NCI-H2029 (cell line): ENCODE data around the gene PCBP3.

Source experiments
- DNase-seq: peaks from one replicate; lab custom pipeline; 2025; lab: John Stamatoyannopoulos, UW

Gene PCBP3

DNA sequence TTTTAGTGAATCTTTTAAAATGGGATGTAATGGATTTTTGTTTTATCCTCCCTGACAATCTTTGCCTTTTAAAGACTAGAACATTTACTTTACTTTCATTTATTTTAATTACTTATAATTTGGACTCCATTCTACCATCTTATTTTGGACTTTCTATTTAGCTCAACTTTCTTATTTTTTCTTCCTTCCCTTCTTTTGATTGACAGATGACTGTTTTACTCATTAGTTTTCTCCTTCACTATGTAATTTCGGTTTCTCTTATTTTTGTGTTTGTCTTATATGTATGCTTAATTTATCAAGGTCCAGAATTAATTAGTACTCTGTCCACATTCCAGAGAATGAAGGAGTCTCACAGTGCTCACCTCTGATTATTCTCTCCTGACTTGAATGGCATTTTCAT is 109.9 kb downstream of the PCBP3 start:
- DNase-seq: no peak

DNA sequence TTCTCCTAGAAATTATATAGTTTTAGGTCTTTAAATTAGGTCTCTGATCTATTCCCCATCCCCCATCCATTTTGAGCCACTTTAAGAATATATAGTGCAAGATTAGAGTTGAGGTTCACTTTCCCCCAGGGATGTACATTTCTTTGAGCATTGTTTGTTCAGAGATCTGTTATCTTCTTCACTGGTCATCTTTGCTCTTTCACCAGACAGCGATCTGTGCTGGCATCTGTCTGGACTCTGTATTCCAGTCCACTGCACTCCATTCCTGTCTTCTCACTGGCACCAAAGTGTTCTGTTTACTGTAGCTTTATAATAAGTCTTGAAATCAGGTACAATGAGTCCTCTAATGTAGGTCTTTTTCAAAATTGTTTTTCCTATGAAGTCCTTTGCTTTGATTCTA is 112.5 kb downstream of the PCBP3 start:
- no peak for DNase-seq

DNA sequence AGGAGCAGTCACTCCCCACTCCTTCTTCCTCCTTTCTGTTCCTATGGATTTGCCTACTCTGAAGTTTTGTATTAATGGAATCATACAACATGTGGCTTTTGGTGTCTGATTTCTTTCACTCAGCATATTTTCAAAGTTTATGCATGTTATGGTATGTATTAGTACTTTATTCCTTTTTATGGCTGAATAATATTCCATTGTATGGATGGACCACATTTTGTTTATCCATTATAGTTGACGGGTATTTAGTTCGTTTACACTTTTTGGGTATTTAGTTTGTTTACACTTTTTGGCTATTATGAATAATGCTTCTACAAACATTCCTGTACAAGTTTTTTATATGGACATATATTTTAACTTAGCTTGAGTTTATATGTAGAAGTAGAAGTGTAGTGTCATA is 113.1 kb downstream of the PCBP3 start:
- DNase-seq: no peak

DNA sequence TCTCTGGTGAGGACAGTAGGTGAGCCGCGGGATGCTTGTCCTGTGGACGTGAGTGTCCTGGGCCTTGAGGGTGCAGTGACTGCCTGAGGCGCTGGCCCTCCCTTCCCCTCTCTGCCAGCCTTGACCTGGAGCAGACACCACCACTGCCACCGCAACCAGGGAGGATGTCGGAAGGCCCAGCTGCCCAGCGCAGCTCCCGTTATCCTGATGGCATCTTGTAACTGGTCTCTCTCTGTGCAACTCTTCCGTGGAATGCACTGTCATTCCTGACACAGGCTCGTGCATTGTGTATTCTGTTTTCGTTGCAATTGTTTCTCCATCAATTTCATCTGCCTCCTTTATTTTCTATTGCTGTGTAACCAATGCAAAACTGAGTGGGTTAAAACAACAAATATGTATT is 118.2 kb downstream of the PCBP3 start:
- no peak for DNase-seq

DNA sequence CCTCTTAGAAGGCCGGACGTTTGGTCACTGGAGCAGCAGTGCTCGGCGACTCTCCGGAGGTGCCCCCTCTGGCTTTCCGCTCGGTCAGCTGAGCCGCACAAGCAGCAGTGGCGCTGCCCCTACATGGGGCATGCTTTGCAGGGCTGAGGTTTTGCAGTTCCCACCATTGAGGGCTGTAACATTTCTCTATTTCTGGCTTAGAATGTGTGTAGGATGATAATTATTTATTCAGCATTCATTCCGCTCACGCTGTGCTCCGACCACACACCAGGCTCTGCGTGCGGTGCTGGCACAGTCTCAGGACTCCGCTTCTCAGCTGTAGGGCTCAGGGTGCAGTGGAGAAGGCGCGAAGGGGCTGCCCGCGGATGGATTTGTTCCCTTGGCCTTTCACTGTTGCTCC is 119.5 kb downstream of the PCBP3 start:
- DNase-seq: no peak

DNA sequence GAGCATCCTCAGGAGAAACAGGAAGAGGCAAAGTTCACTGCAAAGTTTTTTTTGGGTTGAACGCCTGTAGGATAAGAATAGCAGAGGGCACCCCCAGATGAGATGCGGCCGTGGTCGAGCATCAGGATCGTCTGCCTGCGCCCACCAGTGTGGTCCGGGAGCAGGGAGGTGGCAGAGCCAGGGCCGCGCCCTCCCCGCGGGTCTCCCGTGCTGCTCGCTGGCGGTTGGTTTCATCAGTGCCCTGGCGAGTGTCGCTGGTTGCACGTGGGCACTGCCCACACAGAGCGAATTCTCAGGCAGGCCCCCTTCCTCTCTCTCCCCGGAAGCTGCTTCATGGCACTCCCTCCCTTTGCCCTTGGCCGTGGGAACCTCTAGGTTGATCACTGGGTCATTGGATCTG is 120.0 kb downstream of the PCBP3 start:
- no peak for DNase-seq

DNA sequence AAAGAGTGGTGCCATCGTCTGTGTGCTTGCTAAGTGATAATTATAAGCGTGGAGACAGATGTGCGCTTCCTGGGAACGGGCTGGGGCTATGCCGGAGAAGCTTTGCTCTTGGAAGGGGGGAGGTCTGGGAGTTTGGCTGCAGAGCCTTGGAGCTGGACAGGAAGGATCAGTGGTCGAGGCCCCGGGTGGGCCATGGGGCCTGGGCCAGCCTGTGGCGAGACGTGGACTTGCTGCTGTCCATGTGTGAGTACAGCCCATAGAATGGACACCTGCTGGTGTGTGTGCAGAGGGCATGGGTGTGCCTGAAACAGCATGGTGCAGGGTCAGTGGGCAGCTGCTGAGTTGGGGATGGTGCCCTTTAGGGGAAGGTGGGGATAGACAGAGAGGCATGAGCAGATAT is 121.3 kb downstream of the PCBP3 start:
- DNase-seq: no peak

DNA sequence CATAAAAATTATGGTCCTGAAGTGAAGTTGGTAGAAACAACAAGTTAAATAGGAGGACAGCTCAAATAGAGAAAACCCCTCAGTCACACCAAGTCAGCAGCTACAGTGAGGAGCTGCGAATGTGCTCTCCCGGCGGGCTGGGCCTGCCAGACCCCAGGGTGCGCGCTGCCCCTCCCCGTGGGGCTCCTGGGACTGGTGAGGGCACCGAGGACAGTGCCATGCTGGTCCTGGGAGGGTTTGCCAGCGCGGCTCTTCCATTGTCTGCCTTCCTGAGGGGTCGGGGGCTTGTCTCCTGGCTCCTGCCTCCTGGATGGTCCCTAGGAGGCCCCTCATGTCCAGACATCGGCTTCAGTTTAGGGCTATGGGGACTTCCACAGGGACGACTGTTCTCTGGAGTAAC is 121.8 kb downstream of the PCBP3 start:
- no peak for DNase-seq

DNA sequence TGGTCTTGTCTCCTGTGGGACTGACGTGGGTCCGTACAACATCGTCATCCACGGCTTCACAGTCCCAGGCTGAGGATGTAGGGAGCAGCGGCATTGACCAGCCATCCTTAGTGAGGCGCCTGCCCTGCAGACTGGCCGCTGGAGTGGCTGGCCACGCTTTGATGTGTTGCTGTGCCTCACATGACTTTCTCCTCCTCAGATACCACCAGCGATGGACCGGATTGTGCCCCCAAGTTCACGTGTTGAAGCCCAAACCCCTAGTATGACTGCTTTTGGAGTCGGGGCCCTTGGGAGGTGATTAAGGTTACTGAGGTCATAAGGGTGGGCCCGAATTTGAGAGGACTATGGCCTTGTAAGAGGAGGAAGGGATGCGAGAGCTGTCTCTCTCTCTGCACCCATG is 122.5 kb downstream of the PCBP3 start:
- no peak for DNase-seq

DNA sequence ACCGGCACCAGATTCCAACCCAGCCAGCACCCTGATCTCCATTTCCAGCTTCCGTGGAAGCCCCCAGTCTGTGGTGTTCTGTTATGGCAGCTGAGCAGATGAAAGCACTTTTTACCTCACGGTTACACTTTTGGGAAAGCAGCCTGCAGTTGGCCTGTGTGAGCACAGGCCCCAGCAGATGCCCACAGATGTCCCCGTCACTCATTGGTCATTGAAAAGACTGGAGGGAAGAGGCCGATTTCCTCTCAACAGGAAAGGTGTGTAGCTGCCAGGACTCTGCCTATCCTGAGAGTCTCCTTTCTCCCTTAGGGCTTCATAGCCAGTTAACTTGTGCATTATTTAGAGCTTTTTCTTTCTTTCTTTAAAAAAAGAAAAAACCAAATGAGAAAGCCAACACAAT is 123.0 kb downstream of the PCBP3 start:
- DNase-seq: no peak

DNA sequence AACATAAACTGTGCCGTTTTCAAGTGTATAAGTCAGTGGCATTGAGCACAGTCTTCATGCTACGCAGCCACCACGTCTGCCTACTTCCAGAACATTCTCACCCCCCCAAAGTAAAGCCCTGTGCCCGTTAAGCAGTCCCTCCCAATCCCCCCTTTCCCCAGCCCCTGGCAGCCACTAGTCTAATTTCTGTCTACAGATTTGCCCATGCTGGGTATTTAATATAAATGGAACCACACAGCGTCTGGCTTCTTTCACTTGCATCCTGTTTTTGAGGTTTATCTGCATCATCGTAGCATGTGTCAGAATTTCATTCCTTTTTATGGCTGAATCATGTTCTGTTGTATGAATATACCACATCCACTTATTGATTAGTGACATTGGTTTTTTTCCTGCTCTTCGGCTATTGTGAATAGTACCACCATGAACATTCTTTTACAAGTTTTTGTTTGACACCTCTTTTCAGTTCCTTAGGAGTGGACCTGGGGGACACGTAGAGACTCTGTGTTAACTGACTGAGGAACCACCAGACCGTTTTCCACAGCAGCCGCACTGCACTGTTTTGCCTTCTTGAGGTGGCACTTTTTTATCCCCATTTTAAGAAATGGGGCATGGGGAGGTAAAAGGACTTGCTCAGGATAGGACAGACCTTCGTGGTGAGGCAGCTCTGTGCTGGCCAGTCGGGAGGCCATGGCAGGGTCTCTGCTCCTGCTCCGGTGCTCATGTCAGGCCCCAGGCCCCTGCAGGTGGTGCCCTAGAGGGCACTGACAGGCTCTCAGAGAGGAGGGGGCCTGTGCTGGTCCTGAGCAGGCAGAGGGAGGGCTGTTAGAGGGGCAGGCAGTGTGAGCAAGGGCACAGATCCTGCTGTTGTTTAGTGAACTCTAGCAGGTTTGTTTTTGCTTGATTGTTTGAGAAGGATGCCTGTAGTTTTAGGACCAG is 123.8 kb downstream of the PCBP3 start:
- no peak for DNase-seq

DNA sequence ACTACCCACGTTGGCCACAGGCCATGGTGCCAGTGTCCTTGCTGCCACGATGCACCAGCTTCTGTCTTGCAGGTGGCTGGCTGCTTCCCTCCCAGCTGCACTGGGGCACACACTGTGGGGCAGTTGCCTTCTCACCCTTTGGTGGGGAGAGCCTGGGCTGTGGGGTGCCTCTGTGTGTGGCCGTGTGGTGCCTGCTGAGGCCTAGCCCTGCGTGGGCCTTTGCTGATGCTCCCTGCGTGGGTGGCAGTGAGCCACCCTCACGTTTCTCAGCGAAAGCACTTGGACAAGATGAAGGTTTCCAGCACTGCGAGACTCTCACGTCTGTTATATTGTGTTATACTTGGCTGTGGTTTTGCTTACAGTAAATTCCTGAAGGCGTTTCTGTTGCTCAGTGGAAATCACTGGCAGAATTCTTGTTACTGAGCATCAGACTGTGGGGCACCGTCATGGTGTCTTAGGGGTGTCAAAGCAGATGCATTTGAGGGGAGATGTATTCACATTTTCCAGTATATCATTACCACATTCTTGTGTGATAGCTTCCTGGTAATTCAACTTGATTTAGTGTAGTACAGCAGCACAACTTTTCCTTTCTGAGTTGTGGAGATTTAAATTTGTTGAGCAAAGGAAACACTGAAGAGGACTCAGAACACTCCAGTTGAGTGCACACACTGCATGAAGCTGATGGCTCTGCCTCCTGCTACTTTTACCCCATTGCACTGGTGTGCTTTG is 124.7 kb downstream of the PCBP3 start:
- DNase-seq: no peak

DNA sequence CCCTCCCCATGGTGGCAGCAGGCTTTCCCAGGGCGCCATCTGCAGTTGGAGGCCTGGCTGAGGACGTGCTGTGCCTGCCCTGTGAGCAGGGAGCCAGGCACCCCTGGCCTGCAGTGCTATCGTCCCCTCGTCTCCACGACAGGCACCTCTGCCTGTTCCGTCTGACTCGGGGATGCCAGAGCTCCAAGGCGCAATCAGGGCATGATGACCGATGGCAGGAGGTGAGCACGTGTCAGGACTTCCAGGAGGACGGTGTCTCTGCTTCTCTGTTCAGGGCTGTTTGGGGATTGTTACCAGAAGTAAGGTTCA is 125.2 kb downstream of the PCBP3 start:
- DNase-seq: no peak

DNA sequence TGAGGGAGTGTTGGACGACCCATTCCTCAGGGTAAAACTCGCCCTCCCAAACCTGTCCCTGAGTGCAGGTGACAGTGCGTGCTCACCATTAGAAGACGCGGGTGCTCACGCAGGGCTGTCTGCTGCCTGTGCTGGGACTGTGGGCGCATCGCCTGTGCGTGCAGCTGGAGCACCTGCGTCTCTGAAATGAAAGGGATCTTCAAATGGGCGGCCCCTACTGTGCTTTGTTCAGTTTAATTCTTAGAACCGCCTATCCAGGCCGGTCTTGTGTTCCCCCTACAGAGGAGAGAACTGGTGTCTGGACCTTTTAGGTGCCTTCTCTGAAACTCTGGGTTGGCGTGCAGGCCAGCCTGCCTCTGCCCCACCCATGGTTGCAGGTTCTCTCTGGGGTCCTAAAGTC is 125.8 kb downstream of the PCBP3 start:
- DNase-seq: no peak

DNA sequence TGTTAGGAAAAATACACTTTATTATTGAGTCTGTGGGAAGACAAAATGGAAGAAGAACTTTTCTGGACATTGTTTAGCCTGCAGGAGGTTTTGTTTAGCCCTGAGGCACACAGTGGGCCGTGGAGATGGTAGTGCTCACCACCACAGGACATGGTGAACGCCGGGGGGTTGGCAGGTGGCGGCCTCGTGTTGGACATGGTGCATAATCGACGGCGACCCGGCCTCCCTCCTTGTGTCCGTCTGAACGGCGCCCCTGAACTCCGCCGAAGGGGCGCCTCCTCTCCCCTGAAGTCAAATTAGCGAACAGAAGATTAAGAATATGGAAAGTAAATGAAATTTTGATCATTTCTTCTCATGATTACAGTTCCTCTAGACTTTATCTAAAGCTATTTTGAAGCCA is 126.4 kb downstream of the PCBP3 start:
- DNase-seq: no peak

DNA sequence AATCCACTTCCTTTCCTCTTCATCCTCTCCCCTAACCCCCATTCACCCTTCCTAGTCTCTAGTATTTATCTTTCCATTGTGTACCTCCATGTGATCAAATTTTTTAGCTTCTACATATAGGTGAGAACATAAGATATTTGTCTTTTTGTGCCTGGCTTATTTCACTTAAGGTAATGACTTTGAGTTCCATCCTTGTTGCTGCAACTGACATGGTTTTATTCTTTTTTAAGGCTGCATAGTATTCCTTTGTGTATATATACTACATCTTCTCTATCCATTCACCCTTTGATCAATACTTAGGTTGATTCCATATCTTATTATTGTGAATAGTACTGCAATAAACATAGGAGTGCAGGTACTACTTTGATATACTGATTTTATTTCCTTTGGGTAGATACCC is 128.7 kb downstream of the PCBP3 start:
- DNase-seq: no peak

DNA sequence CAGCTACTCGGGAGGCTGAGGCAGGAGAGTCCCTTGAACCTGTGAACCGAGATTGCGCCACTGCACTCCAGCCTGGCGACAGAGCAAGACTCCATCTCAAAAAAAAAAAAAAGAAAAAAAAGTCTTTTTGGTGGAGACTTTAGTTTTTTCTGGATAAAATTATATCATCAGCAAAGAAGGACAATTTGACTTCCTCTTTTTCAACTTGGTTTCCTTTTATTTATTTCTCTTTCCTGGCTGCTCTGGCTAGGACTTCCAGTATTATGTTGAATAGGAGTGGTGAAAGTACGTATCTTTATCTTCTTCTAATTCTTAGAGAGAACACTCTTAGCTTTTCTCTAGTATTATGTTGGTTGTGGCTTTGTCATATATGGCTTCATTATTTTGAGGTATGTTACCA is 130.8 kb downstream of the PCBP3 start:
- no peak for DNase-seq

DNA sequence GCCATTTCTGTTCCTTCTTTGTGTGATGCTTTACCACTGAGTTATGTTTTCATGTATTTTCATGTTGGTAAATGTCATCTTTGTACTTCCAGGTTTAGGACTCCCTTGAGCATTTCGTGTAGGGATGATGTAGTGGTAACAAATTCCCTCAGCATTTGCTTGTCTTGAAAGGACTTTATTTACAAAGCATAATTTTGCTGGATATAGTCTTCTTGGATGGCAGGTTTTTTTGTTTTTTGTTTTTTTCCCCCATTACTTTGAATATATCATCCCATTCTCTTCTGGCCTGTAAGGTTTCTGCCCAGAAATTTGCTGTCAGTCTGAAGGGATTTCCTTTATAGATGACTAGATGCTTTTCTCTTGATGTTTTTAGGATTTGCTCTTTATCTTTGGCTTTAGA is 133.4 kb downstream of the PCBP3 start:
- DNase-seq: no peak

DNA sequence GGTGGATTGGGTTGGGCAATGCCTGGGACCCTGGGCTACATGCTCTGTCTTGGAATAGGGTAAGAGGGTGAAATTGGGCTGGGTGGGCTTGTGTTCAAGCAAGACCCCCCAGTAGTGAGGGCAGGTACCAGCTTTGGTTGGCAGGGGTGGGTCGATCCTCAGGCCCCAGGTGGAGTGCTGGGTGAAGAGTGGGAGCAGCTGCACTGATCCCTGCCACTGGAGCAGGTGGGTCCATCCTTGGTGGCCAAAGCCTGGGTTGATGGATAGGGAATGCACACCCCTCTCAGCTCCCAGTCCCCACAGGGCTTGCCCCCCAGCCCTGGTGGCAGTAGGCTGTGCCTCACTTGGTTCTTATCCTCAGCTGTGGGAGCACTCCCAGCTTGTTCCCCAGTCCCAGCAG is 135.2 kb downstream of the PCBP3 start:
- no peak for DNase-seq

DNA sequence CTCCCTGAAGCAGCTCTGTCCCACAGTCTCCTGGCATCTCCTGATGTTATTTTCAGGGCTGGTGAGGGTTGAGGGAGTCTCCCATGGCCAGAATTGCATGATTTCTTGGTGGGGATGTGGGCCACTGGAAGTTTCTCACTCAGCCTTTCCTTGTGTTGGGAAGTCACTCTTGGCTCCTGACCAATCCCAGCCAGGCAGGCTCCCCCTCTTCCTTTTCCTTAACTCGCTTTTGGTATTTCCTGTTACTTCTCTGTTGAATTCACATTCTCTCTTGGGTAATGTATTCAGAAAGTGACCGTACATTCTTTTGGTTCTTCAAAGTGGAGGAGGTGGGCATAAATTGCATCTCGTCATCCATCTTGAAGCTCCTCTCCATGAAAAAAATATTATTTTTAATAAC is 135.7 kb downstream of the PCBP3 start:
- no peak for DNase-seq

DNA sequence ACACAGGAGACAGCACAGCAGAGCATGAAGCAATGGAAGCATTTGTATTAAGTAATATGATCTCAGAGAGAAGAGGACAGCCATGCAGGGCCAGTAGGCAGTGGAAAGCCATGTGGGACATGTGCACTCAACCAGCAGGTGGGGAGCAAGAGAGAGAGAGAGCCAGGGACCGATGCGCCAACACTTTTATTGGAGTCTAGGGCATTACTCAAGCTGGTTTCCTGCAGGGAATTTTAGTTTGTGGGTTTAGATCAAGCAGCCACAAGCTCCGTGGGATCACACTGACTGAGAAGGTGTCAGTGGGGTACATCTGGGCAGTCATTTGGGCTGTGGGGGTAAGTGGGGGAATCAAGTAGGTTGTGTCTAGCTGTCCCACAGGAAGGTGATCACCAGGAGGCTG is 137.1 kb downstream of the PCBP3 start:
- DNase-seq: no peak

DNA sequence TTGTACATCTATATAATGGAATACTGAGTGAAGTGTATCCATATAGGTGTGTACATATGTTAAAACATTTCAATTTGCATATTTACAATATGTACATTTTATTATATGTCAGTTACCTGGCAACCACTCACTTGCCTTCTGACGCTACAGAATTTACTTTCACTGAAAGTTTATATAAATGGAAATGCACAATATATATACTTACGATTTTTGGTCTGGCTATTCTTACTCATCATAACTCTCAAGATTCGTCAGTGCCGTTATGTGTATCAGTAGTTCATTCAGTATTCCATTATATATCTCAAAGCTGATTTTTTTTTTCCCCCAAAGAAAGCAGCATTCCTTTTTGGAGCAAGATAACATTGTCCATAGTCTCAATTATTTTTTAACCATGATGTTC is 138.2 kb downstream of the PCBP3 start:
- no peak for DNase-seq

DNA sequence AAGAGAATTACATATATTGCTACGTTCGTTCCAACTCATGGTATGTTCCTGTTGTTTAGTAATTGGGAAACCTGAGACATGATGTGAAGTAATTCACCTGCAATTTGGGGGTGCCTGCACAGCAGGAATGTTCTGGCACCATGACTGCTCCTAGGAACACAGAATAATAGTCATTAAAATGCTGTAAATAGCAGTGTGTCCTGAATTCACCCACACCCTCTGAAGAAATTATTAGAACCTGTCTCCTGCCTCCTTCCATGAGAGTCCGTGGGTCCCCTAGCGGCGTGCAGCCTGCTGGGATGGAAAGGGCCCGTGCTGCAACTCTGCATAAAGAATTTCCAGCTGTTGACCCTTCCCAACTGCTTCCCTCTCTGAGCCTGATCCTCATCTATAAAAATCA is 143.1 kb downstream of the PCBP3 start:
- DNase-seq: no peak

DNA sequence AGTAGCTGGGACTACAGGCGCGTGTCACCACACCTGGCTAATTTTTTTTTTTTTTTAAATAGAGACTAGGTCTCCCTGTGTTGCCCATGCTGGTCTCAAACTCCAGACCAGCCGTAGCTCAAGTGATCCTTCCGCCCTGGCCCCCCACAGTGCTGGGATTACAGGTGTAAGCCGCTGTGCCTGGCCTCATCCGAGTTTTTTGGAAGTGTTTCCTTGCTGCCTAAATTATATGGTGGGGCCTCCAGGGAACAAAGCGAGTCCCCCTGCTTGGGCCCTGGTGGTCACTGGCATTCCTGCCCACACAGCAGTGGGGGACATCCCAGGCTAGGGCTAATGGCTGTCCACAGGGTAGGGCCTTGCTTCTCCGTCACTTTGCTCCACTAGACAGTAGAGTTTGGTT is 143.8 kb downstream of the PCBP3 start:
- no peak for DNase-seq
